Measurements from ENCODE around the gene BDP1.
A peak's percentile ranks its signal among the peaks of the same experiment; 100 is the strongest.
"Not testable (repeated sequence)": the region's sequence is repeated elsewhere in the genome, so short reads cannot be mapped to it uniquely, and the experiment has no call there.

BDP1 gene

DNA sequence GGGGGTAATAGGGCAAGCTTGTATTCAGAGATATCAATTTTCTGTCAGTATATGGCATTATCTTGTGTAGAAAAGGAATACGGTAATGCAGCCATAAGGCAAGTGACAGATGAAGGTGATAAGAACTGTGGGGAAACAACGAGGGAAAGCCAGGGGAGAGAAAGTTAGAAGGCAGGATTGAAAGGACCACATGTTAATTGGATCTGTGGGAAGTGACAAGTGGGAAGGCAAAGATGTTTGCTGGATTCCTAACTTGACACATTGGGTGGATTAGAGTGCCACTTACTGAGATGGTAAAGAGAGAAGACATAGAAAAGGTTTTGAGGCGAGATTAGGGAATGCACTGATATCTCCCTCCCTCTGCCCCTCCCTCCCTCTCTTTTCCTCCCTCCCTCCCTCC is 20.6 kb upstream of the BDP1 start:
- not testable (repeated sequence) for H3K36me3 ChIP-seq (ENCODE audit: insufficient read depth); H3K27me3 ChIP-seq (ENCODE audit: insufficient read depth, low read depth); H4K20me1 ChIP-seq (ENCODE audit: insufficient read depth); H3K4me3 ChIP-seq (IDR thresholded peaks at IDR 0.05; ENCODE audit: insufficient read depth, low read depth, low read length); H3K79me2 ChIP-seq (ENCODE audit: insufficient read depth, low read depth); H3K27ac ChIP-seq; H3K9ac ChIP-seq; H3K4me1 ChIP-seq (ENCODE audit: low read depth, poor library complexity, severe bottlenecking); H2AFZ ChIP-seq (ENCODE audit: low read depth); H3K4me2 ChIP-seq

DNA sequence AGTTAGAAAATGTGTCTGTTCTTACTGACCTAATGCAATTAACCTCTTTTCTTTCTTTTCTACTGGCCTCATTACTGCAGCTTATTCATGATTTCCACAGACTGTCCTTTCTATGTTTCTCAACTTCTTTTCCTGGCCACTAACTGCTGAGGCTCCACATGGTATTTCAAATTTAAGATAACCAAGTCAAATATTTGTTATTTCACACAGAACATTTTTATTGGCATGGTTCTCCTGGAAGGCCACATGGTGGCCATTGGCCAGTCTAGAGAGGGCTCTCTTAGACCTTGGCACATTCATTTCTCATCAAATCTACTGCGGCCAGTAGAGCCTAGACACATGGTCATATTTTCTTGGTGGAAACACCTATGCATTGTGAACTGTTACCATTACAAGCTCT is 13.9 kb upstream of the BDP1 start:
- H3K36me3 ChIP-seq (ENCODE audit: insufficient read depth); H3K27ac ChIP-seq; H3K79me2 ChIP-seq (ENCODE audit: insufficient read depth, low read depth); H4K20me1 ChIP-seq (ENCODE audit: insufficient read depth); H3K27me3 ChIP-seq (ENCODE audit: insufficient read depth, low read depth); H3K9ac ChIP-seq; H2AFZ ChIP-seq (ENCODE audit: low read depth); H3K4me3 ChIP-seq (IDR thresholded peaks at IDR 0.05; ENCODE audit: insufficient read depth, low read depth, low read length); H3K4me2 ChIP-seq; H3K4me1 ChIP-seq (ENCODE audit: low read depth, poor library complexity, severe bottlenecking): not testable (repeated sequence)

- H4K20me1 ChIP-seq (ENCODE audit: insufficient read depth); H3K79me2 ChIP-seq (ENCODE audit: insufficient read depth, low read depth); H3K27me3 ChIP-seq (ENCODE audit: insufficient read depth, low read depth); H3K4me3 ChIP-seq (IDR thresholded peaks at IDR 0.05; ENCODE audit: insufficient read depth, low read depth, low read length); H3K9ac ChIP-seq; H2AFZ ChIP-seq (ENCODE audit: low read depth); H3K4me2 ChIP-seq; H3K36me3 ChIP-seq (ENCODE audit: insufficient read depth); H3K27ac ChIP-seq; H3K4me1 ChIP-seq (ENCODE audit: low read depth, poor library complexity, severe bottlenecking): not testable (repeated sequence)
Measured at GRCh38 chr5:71443891-71444290, 11.6 kb upstream of the BDP1 start.

- H3K4me2 ChIP-seq; H3K79me2 ChIP-seq (ENCODE audit: insufficient read depth, low read depth); H2AFZ ChIP-seq (ENCODE audit: low read depth); H3K36me3 ChIP-seq (ENCODE audit: insufficient read depth); H3K9ac ChIP-seq; H3K27ac ChIP-seq; H3K27me3 ChIP-seq (ENCODE audit: insufficient read depth, low read depth); H3K4me1 ChIP-seq (ENCODE audit: low read depth, poor library complexity, severe bottlenecking); H4K20me1 ChIP-seq (ENCODE audit: insufficient read depth); H3K4me3 ChIP-seq (IDR thresholded peaks at IDR 0.05; ENCODE audit: insufficient read depth, low read depth, low read length): not testable (repeated sequence)
Measured at GRCh38 chr5:71445015-71445414, 10.4 kb upstream of the BDP1 start.

GRCh38 chr5:71445523-71446152 is 9.8 kb upstream of the BDP1 start:
- H3K27me3 ChIP-seq (ENCODE audit: insufficient read depth, low read depth); H3K9ac ChIP-seq; H3K36me3 ChIP-seq (ENCODE audit: insufficient read depth); H3K4me2 ChIP-seq; H4K20me1 ChIP-seq (ENCODE audit: insufficient read depth); H3K4me1 ChIP-seq (ENCODE audit: low read depth, poor library complexity, severe bottlenecking); H3K79me2 ChIP-seq (ENCODE audit: insufficient read depth, low read depth); H2AFZ ChIP-seq (ENCODE audit: low read depth); H3K4me3 ChIP-seq (IDR thresholded peaks at IDR 0.05; ENCODE audit: insufficient read depth, low read depth, low read length); H3K27ac ChIP-seq: not testable (repeated sequence)

GRCh38 chr5:71446540-71447216 is 8.8 kb upstream of the BDP1 start:
- not testable (repeated sequence) for H3K4me3 ChIP-seq (IDR thresholded peaks at IDR 0.05; ENCODE audit: insufficient read depth, low read depth, low read length); H3K9ac ChIP-seq; H3K36me3 ChIP-seq (ENCODE audit: insufficient read depth); H2AFZ ChIP-seq (ENCODE audit: low read depth); H3K4me1 ChIP-seq (ENCODE audit: low read depth, poor library complexity, severe bottlenecking); H3K27me3 ChIP-seq (ENCODE audit: insufficient read depth, low read depth); H3K79me2 ChIP-seq (ENCODE audit: insufficient read depth, low read depth); H4K20me1 ChIP-seq (ENCODE audit: insufficient read depth); H3K27ac ChIP-seq; H3K4me2 ChIP-seq

DNA sequence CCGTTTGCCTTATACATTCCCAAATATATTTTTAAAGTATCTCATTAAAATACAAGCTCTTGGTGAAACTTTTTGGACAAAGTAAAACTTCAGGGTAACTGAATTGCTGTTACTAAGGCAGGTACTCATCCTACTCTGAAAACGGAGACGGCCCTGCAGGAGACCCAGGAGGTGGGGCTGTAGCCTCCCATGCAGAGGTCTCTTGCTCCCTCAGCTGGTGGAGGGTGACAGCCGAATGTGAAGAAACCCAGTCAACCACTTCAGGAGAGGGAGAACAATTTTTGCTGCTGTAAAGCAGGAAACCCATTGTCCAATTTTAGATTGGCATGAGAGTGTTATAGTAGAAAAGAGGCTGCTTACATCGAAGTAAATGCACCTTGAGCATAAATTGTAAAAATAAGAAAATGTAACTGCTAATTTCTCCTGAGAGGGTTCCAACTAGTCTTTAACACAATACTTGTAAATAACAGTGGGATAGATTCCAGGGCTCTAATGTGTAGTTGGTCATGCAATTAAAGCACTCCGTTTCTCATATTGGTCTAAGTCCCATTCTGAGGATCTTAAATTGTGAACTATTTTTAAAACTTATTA is 8.1 kb upstream of the BDP1 start:
- H3K4me1 ChIP-seq (ENCODE audit: low read depth, poor library complexity, severe bottlenecking); H3K79me2 ChIP-seq (ENCODE audit: insufficient read depth, low read depth); H3K27me3 ChIP-seq (ENCODE audit: insufficient read depth, low read depth); H3K36me3 ChIP-seq (ENCODE audit: insufficient read depth); H2AFZ ChIP-seq (ENCODE audit: low read depth); H3K4me2 ChIP-seq; H3K4me3 ChIP-seq (IDR thresholded peaks at IDR 0.05; ENCODE audit: insufficient read depth, low read depth, low read length); H3K27ac ChIP-seq; H4K20me1 ChIP-seq (ENCODE audit: insufficient read depth); H3K9ac ChIP-seq: not testable (repeated sequence)
- 0 out of 2 replicates have a peak, but pooled peaks have one; percentile 15 for TF ChIP-seq CTCF (conservative IDR thresholded peaks at IDR 0.05; ENCODE audit: low read depth, low read length)

All from KMS-11 (cell line).